Heart left ventricle (tissue), 16 donors: ENCODE results near the gene EVC. TPM values are rescaled to one million over a fixed set of nuclear protein-coding genes. Genes with fewer than 3 reads are reported as not detected.

Source experiments
- ATAC-seq, 4 donors: fragments of 200-7000 bp; cut with Tn5 transposase; one replicate each; pipeline ENCODE4 v1.9.1; 2020 to 2022; ENCODE audit warnings: moderate library complexity in 4 of 4, mild to moderate bottlenecking in 3 of 4, moderate number of reproducible peaks in 1 of 4
- DNase-seq, 5 donors: peaks; one replicate each; pipeline ENCODE4 v3.0.0-alpha.2; 2020
- H3K27ac ChIP-seq, 12 donors: fragments of 200-600 bp; sonication (generic) in 4 of 12; one replicate each; pipeline versions ENCODE4 v1.5.0 to v1.8.0; 2016 to 2022; ENCODE audit warnings: mild to moderate bottlenecking in 2 of 12
- H3K27me3 ChIP-seq, 9 donors: fragments of 200-600 bp; sonication (generic) in 2 of 9; one replicate each; pipeline versions ENCODE4 v1.5.1 to v1.8.0; 2016 to 2022; ENCODE audit warnings: mild to moderate bottlenecking in 3 of 9
- H3K36me3 ChIP-seq, 9 donors: fragments of 200-600 bp; sonication (generic) in 2 of 9; one replicate each; pipeline versions ENCODE4 v1.5.0 to v1.8.0; 2018 to 2022; ENCODE audit warnings: mild to moderate bottlenecking in 2 of 9
- H3K4me1 ChIP-seq, 12 donors: fragments of 200-600 bp; sonication (generic) in 4 of 12; one replicate each; pipeline versions ENCODE4 v1.5.0 to v1.8.0; 2016 to 2022; ENCODE audit warnings: mild to moderate bottlenecking in 3 of 12
- H3K4me3 ChIP-seq, 12 donors: fragments of 200-600 bp; sonication (generic) in 4 of 12; one replicate each; pipeline versions ENCODE4 v1.5.0 to v1.8.0; 2017 to 2022; ENCODE audit warnings: mild to moderate bottlenecking in 9 of 12, moderate library complexity in 4 of 12
- H3K9me3 ChIP-seq, 12 donors: fragments of 200-600 bp; sonication (generic) in 4 of 12; one replicate each; pipeline versions ENCODE4 v1.5.0 to v1.8.0; 2016 to 2022; ENCODE audit warnings: mild to moderate bottlenecking in 1 of 12
- POLR2A ChIP-seq, 2 donors: fragments of 450-650 bp; IDR thresholded peaks; one replicate each; pipeline ENCODE4 v1.6.1; 2017; ENCODE audit warnings: antibody characterized with exemption in 2 of 2, mild to moderate bottlenecking in 2 of 2, moderate library complexity in 2 of 2
- WGBS, 4 donors: extraction: QIAGEN DNeasy Blood & Tissue Kit in 2 of 4; methylation state at CpG; one replicate each; pipeline versions ENCODE4 v1.1.5 to v1.1.7; 2013 to 2018; 5-methylcytosine and 5-hydroxymethylcytosine counted together
- intact Hi-C, 10 donors: fragments of 100-400 bp; cut with DNase I; formaldehyde crosslinking; loops; one replicate each; pipeline versions ENCODE4 v1.11.1 to v1.14.2; 2022
- polyA plus RNA-seq, 2 donors: library from polyadenylated mRNA; stranded (reverse); fragments of 200-250 nt; gene quantifications; one replicate each; pipeline ENCODE4 v1.2.3, GENCODE V29; 2013
- total RNA-seq, 9 donors: library from RNA; depleted of rRNA in 2 of 9; stranded (reverse); fragments of >200 nt in 2 of 9; fragmentation: NEBNext Ultra II Directional in 3 of 9; extraction: Animal tissue kit (Norgen Biotek cat#: 25700) in 3 of 9; gene quantifications; one replicate each; pipeline versions ENCODE4 v1.1.0 to v1.2.4, GENCODE V29; 2016 to 2023
- TF ChIP-seq, protein P1 (sequence below), 12 donors: fragments of 200-600 bp; sonication (generic) in 4 of 12; IDR thresholded peaks; one replicate each; pipeline versions ENCODE4 v1.5.0 to v1.8.0; 2018 to 2022; ENCODE audit warnings: antibody characterized with exemption in 12 of 12, mild to moderate bottlenecking in 5 of 12
- donor health status: ischemic (EF 13 %, LVEDD 7.1; RV severe dilation, severe dysfunction).
- donor health status: healthy with polysubstance abuse.
- donor health status: DM: no; HTN: yes; CAD: no.
- donor health status: DM: no; HTN: no; CAD: no.
- donor health status: ischemic (EF 25% LVEDD 6.9; RV normal size, moderate dysfunction).
- donor health status: ischemic (EF 25% LVEDD 5.7; RV mildly dilated, moderate dysfunction).
- donor health status: healthy.
- donor health status: DM: yes; HTN: yes; CAD: no.
- donor health status: ischemic (EF 35%, LVEDD 5.7; RV mildly dilated, moderate dysfunction).
- donor health status: nonischemic (EF 11% LVEDD 7.7; RV severe dilation, severe dysfunction).
- donor health status: DM: yes; HTN: yes; CAD: no.
- donor health status: PGD.
- donor health status: ischemic (EF 29% LVEDD 5.4; RV normal size, mild dysfunction).
- donor health status: nonischemic (EF 23%, LVEDD 6.1; RV moderate dilation, normal function).

The EVC gene
- total and polyA plus RNA-seq, 11 donors, result 2.4 to 11.3 (median 4.1) TPM

GRCh38 chr4:5750052-5750945 is 39.3 kb downstream of the EVC start:
- DNase-seq (no peak), ATAC-seq (peak in 1 of 4 donors; percentile 17)
- TF ChIP-seq POLR2A (IDR thresholded peaks at IDR 0.05), result no peak
- TF ChIP-seq, protein P1, sequence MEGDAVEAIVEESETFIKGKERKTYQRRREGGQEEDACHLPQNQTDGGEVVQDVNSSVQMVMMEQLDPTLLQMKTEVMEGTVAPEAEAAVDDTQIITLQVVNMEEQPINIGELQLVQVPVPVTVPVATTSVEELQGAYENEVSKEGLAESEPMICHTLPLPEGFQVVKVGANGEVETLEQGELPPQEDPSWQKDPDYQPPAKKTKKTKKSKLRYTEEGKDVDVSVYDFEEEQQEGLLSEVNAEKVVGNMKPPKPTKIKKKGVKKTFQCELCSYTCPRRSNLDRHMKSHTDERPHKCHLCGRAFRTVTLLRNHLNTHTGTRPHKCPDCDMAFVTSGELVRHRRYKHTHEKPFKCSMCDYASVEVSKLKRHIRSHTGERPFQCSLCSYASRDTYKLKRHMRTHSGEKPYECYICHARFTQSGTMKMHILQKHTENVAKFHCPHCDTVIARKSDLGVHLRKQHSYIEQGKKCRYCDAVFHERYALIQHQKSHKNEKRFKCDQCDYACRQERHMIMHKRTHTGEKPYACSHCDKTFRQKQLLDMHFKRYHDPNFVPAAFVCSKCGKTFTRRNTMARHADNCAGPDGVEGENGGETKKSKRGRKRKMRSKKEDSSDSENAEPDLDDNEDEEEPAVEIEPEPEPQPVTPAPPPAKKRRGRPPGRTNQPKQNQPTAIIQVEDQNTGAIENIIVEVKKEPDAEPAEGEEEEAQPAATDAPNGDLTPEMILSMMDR (IDR thresholded peaks at IDR 0.05), result no peak
- 85 to 89% (median 87%) methylated on average over 10 of the region's 10 CpGs for WGBS, 4 donors
- peaks cover 0 to 15% (median 0%) of the 10 kb centered on the region in 12 donors for H3K4me1 ChIP-seq
- H3K27ac ChIP-seq, result peak overlapping the region in 1 of 12 donors; percentile 22
- intact Hi-C loops, result no loop called here
- no peaks in the 10 kb centered on the region for H3K27me3 ChIP-seq
- no peak overlapping the region for H3K4me3 ChIP-seq
- H3K9me3 ChIP-seq, result no peaks in the 10 kb centered on the region
- peaks cover 0 to 44% (median 11%) of the 10 kb centered on the region in 9 donors for H3K36me3 ChIP-seq

GRCh38 chr4:5750946-5751665 is 40.1 kb downstream of the EVC start:
- ATAC-seq (peak in 3 of 4 donors; percentile 21 to 40 (median 25)), DNase-seq (no peak)
- H3K36me3 ChIP-seq, result peaks cover 0 to 47% (median 12%) of the 10 kb centered on the region in 9 donors
- 74 to 81% (median 80%) methylated on average over 17 of the region's 17 CpGs for WGBS, 4 donors
- H3K4me1 ChIP-seq, result peaks cover 0 to 15% (median 0%) of the 10 kb centered on the region in 12 donors
- TF ChIP-seq, protein P1 (IDR thresholded peaks at IDR 0.05), result no peak
- no peak for TF ChIP-seq POLR2A (IDR thresholded peaks at IDR 0.05)
- intact Hi-C loops, result no loop called here
- peak overlapping the region in 1 of 12 donors; percentile 22 for H3K27ac ChIP-seq
- H3K9me3 ChIP-seq, result no peaks in the 10 kb centered on the region
- no peaks in the 10 kb centered on the region for H3K27me3 ChIP-seq
- H3K4me3 ChIP-seq, result no peak overlapping the region

DNA sequence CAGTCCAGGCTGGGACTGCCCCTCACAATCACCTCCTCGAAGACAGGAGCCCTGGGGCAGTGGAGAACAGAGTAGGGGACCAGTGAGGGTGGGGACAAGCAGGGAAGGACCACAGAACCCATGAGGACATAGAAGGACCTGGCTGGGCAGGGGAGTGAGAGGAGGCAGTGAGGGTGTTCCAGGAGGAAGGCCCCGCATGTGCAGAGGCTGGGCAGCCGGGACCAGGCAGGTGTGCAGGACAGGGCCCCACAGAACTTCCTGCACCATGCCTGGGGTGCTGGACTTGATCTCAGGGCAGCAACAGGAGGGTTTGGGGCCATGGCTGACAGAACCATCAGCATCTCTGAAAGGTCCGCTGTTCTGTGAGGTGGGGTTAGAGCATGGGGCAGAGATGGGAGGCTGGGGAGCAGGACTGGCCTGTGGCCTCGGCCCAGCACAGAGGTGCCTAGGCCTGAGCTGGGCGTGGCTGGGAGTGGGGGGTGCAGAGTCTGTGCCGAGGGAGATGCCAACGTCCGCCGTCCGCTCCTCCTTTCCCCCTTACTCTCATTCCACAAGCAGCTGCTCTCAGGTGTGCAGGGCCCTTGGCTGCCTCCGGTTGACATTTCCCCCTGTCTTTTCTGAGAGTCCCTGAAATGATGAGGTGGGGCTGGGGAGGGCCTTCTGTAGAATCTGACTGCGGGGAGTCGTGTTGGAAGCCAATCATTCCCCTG is 40.8 kb downstream of the EVC start:
- intact Hi-C loops, result no loop called here
- TF ChIP-seq, protein P1 (IDR thresholded peaks at IDR 0.05), result no peak
- TF ChIP-seq POLR2A (IDR thresholded peaks at IDR 0.05), result no peak
- DNase-seq (no peak), ATAC-seq (no peak)
- Histone ChIP-seq H3K27me3 (no peaks in the 10 kb centered on the region), H3K27ac (no peak overlapping the region), H3K36me3 (peaks cover 0 to 54% (median 17%) of the 10 kb centered on the region in 9 donors), H3K4me1 (peaks cover 0 to 11% (median 0%) of the 10 kb centered on the region in 12 donors), H3K4me3 (no peak overlapping the region), H3K9me3 (no peaks in the 10 kb centered on the region)
- 70 to 92% (median 86%) methylated on average over 10 to 14 of the region's 14 CpGs for WGBS, 4 donors
